Endodermal cell (in vitro differentiated cells): Measurements from ENCODE around the gene RFESD. TPM values are rescaled to one million over a fixed set of nuclear protein-coding genes. Genes with fewer than 3 reads are reported as not detected.

Experiments used
- DNase-seq: peaks from one replicate; pipeline ENCODE4 v3.0.0-alpha.2; 2017
- H3K27ac ChIP-seq: 2 replicates; pipeline ENCODE4 v1.5.1; 2013; ENCODE audit warnings: mild to moderate bottlenecking, low read depth, low read length, moderate library complexity
- H3K27me3 ChIP-seq: 2 replicates; pipeline ENCODE4 v1.6.1; 2013; ENCODE audit warnings: mild to moderate bottlenecking, low read length, moderate library complexity; ENCODE audit not compliant: insufficient read depth, control insufficient read depth, poor library complexity, severe bottlenecking
- H3K36me3 ChIP-seq: 2 replicates; pipeline ENCODE4 v1.7.0; 2013; ENCODE audit warnings: mild to moderate bottlenecking, low read length, moderate library complexity; ENCODE audit not compliant: control insufficient read depth, insufficient read depth
- H3K4me1 ChIP-seq: one replicate; pipeline ENCODE4 v1.7.0; 2013; ENCODE audit warnings: low read length; ENCODE audit not compliant: control insufficient read depth, insufficient read depth
- H3K4me3 ChIP-seq: 2 replicates; pipeline ENCODE4 v1.5.1; 2013; ENCODE audit warnings: mild to moderate bottlenecking, low read length, moderate library complexity
- H3K9ac ChIP-seq: 2 replicates; pipeline ENCODE4 v1.6.1; 2013; ENCODE audit warnings: mild to moderate bottlenecking, low read length, moderate library complexity; ENCODE audit not compliant: poor library complexity, severe bottlenecking; ENCODE audit errors: extremely low read depth
- H3K9me3 ChIP-seq: 2 replicates; pipeline ENCODE4 v1.6.1; 2013; ENCODE audit warnings: mild to moderate bottlenecking, low read length, moderate library complexity; ENCODE audit not compliant: control insufficient read depth
- H3K27ac Mint-ChIP-seq: 2 replicates; pipeline ENCODE4 v1.8.0; 2020; ENCODE audit warnings: mixed read lengths
- H3K27me3 Mint-ChIP-seq: 2 replicates; pipeline ENCODE4 v1.8.0; 2021; ENCODE audit warnings: mild to moderate bottlenecking, mixed read lengths; ENCODE audit not compliant: insufficient read depth
- H3K36me3 Mint-ChIP-seq: 2 replicates; pipeline ENCODE4 v1.8.0; 2020; ENCODE audit warnings: low read depth, mixed read lengths
- H3K4me1 Mint-ChIP-seq: 2 replicates; pipeline ENCODE4 v1.8.0; 2020; ENCODE audit warnings: mixed read lengths
- H3K4me3 Mint-ChIP-seq: 2 replicates; pipeline ENCODE4 v1.8.0; 2020; ENCODE audit warnings: mild to moderate bottlenecking, moderate library complexity, mixed read lengths
- H3K9me3 Mint-ChIP-seq: 2 replicates; pipeline ENCODE4 v1.8.0; 2020; ENCODE audit warnings: mild to moderate bottlenecking, mixed read lengths
- WGBS, 2 experiments: methylation state at CpG; one replicate each; pipeline versions ENCODE4 v1.1.5 to v1.1.7; 2013; ENCODE audit warnings: missing lambda C conversion rate in 2 of 2, mixed read lengths in 1 of 2; ENCODE audit not compliant: insufficient coverage in 1 of 2, insufficient read length in 1 of 2; 5-methylcytosine and 5-hydroxymethylcytosine counted together
- total RNA-seq, 2 donors: library from RNA; stranded (reverse); fragmentation: NEBNext Ultra II Directional in 1 of 2; extraction: Animal tissue kit (Norgen Biotek cat#: 25700) in 1 of 2; gene quantifications; 2 replicates in 1 of 2; 3 replicates in 1 of 2; pipeline ENCODE4 v1.2.1, GENCODE V29; 2021
- TF ChIP-seq, protein P1 (sequence below): fragments of 200-600 bp; sonication (generic); conservative IDR thresholded peaks from 2 replicates; pipeline ENCODE4 v1.5.0; 2021; ENCODE audit warnings: antibody characterized with exemption, mild to moderate bottlenecking

The RFESD gene
- total RNA-seq, 2 donors from 2014 or later, result 7.1 to 13.7 TPM

DNA sequence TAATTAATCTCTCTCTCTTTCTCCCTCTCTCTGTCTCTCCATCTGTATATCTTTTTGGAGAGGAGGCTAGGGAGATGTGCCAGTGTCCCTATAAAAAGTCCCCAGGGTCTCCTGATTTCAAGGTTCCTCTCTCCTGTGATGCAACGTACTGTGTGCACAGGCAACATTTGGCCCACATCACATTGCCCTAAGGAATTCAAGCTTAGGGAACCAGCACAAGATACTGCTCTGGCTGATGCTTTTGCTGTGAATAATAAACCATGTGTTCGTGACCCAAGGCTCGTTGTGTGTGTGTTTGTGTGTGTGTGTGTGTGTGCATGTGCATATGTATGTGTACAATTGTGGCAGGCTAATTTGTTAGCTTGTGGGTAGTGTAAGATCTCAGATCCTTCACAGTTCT lies 26.5 kb downstream of the RFESD start:
- Histone ChIP-seq H3K4me1 (peaks cover 33% of the 10 kb centered on the region), H3K9me3 (no peaks in the 10 kb centered on the region), H3K27ac (no peak overlapping the region), H3K36me3 (no peaks in the 10 kb centered on the region), H3K9ac (peak overlapping the region; percentile 38), H3K27me3 (no peaks in the 10 kb centered on the region), H3K4me3 (peak overlapping the region; percentile 34)
- Mint-ChIP-seq H3K9me3 (no peaks in the 10 kb centered on the region), H3K4me1 (peaks cover 38% of the 10 kb centered on the region), H3K36me3 (peaks cover 3% of the 10 kb centered on the region), H3K27ac (peak overlapping the region; percentile 69), H3K27me3 (no peaks in the 10 kb centered on the region), H3K4me3 (no peak overlapping the region)
- WGBS, 2 experiments, result 94 to 100% methylated on average over 2 to 3 of the region's 3 CpGs
- TF ChIP-seq, protein P1, sequence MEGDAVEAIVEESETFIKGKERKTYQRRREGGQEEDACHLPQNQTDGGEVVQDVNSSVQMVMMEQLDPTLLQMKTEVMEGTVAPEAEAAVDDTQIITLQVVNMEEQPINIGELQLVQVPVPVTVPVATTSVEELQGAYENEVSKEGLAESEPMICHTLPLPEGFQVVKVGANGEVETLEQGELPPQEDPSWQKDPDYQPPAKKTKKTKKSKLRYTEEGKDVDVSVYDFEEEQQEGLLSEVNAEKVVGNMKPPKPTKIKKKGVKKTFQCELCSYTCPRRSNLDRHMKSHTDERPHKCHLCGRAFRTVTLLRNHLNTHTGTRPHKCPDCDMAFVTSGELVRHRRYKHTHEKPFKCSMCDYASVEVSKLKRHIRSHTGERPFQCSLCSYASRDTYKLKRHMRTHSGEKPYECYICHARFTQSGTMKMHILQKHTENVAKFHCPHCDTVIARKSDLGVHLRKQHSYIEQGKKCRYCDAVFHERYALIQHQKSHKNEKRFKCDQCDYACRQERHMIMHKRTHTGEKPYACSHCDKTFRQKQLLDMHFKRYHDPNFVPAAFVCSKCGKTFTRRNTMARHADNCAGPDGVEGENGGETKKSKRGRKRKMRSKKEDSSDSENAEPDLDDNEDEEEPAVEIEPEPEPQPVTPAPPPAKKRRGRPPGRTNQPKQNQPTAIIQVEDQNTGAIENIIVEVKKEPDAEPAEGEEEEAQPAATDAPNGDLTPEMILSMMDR, result no peak
- DNase-seq, result no peak

DNA sequence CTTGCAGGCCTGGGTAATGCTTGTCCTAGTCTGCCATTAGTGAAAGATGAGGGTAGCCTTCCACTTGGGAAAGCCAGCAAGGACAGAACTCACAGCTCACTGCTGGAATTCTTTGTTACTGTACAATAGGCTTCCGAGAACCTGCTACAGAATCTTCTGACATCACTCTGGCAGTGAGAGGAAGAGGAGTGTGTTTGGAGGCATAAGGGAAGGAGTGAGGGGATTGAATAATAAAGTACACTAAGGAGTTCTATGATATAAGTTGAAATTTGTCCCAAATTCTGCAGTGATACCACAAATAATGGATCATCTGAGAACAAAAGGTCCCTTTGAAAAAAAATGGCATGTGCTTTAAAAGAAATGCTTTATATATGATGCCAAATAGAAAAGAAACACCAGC lies 36.3 kb downstream of the RFESD start, which contains the start of gene SPATA9:
TSS of gene SPATA9 (minus strand) at position 101 of the 400 bp plus-strand sequence. CDS start 137 bp downstream, outside the sequence.
- Mint-ChIP-seq H3K9me3 (peaks cover 12% of the 10 kb centered on the region), H3K36me3 (peaks cover 7% of the 10 kb centered on the region), H3K4me1 (peaks cover 17% of the 10 kb centered on the region), H3K27me3 (no peaks in the 10 kb centered on the region), H3K4me3 (no peak within 1 kb of the TSS), H3K27ac (no peak within 1 kb of the TSS)
- Histone ChIP-seq H3K9ac (no peak within 1 kb of the TSS), H3K4me1 (peaks cover 10% of the 10 kb centered on the region), H3K36me3 (no peaks in the 10 kb centered on the region), H3K9me3 (no peaks in the 10 kb centered on the region), H3K27ac (no peak within 1 kb of the TSS), H3K4me3 (no peak within 1 kb of the TSS), H3K27me3 (no peaks in the 10 kb centered on the region)
- WGBS, 2 experiments, result 60 to 83% methylated on average over 1 of the region's 1 CpG
- no peak for DNase-seq
- TF ChIP-seq, protein P1, result no peak

DNA sequence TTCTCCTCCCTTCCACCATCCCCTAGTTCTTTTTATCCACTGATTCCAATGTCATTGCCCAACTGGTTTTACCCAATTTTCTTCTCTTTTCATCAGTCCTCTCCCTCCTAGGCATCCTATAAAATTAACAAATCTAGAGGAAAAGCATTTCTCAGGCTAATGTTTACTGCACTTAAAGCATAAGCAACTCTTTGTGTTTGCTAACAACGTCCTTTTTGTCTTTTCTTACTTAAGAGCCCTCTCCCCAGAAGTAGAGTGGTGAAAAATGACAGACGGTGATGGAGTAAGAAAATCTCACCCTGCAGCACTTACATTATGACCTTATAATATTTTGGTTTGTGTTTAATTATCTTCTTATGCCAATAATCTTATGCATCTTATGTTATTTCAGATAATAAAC lies 37.8 kb downstream of the RFESD start:
- DNase-seq, result no peak
- no peaks in the 10 kb centered on the region for H3K36me3 ChIP-seq
- Mint-ChIP-seq H3K9me3 (peaks cover 3% of the 10 kb centered on the region), H3K4me1 (peaks cover 17% of the 10 kb centered on the region), H3K27ac (no peak overlapping the region), H3K36me3 (peaks cover 2% of the 10 kb centered on the region), H3K27me3 (no peaks in the 10 kb centered on the region), H3K4me3 (no peak overlapping the region)
- no peak overlapping the region for H3K27ac ChIP-seq
- peaks cover under 1% of the 10 kb centered on the region for H3K9me3 ChIP-seq
- WGBS, 2 experiments, result 82% methylated on average over 1 of the region's 2 CpGs; no CpG with 5 or more reads in 1 of the 2 experiments
- no peak overlapping the region for H3K4me3 ChIP-seq
- no peaks in the 10 kb centered on the region for H3K27me3 ChIP-seq
- H3K9ac ChIP-seq, result no peak overlapping the region
- peaks cover 10% of the 10 kb centered on the region for H3K4me1 ChIP-seq
- TF ChIP-seq, protein P1, result no peak
